Esophagus squamous epithelium (tissue), 5 donors: Measurements from ENCODE around the gene PAAF1. TPM values are rescaled to one million over a fixed set of nuclear protein-coding genes. Genes with fewer than 3 reads are reported as not detected.

Experiments used
- DNase-seq: peaks from one replicate; lab custom pipeline; 2025; lab: John Stamatoyannopoulos, UW
- H3K27ac ChIP-seq, 4 donors: fragments of 200-600 bp; sonication (generic); one replicate each; pipeline ENCODE4 v1.5.1; 2016 to 2019; ENCODE audit warnings: mild to moderate bottlenecking in 1 of 4
- H3K27me3 ChIP-seq, 4 donors: fragments of 200-600 bp; sonication (generic); 1 replicate in 3 of 4; 2 replicates in 1 of 4; pipeline versions ENCODE4 v1.5.1 to v1.6.0; 2017 to 2021; ENCODE audit warnings: antibody characterized with exemption in 1 of 4
- H3K36me3 ChIP-seq, 3 donors: fragments of 200-600 bp; sonication (generic); one replicate each; pipeline ENCODE4 v1.5.1; 2016 to 2019
- H3K4me1 ChIP-seq, 3 donors: fragments of 200-600 bp; sonication (generic); one replicate each; pipeline ENCODE4 v1.5.1; 2017 to 2019
- H3K4me3 ChIP-seq, 4 donors: fragments of 200-600 bp; sonication (generic); 1 replicate in 3 of 4; 2 replicates in 1 of 4; pipeline ENCODE4 v1.5.1; 2016 to 2019; ENCODE audit warnings: mild to moderate bottlenecking in 2 of 4, moderate library complexity in 1 of 4
- H3K9me3 ChIP-seq, 3 donors: fragments of 200-600 bp; sonication (generic); one replicate each; pipeline ENCODE4 v1.5.1; 2016 to 2019
- CTCF ChIP-seq, 6 experiments: fragments of 450-650 bp in 4 of 6; fragments of 200-600 bp in 2 of 6; sonication (generic) in 2 of 6; IDR thresholded peaks; one replicate each; pipeline ENCODE4 v1.5.1; 2016 to 2019; ENCODE audit warnings: antibody characterized with exemption in 6 of 6, mild to moderate bottlenecking in 4 of 6, moderate library complexity in 4 of 6
- POLR2A ChIP-seq, 4 donors: fragments of 450-650 bp; IDR thresholded peaks; one replicate each; pipeline ENCODE4 v1.6.1; 2017; ENCODE audit warnings: antibody characterized with exemption in 4 of 4, mild to moderate bottlenecking in 4 of 4, moderate library complexity in 3 of 4
- WGBS, 2 donors: methylation state at CpG; one replicate each; pipeline ENCODE4 v1.1.5; 2018; 5-methylcytosine and 5-hydroxymethylcytosine counted together
- intact Hi-C: fragments of 100-400 bp; cut with DNase I; formaldehyde crosslinking; loops from one replicate; pipeline ENCODE4 v1.15.0; 2022
- total RNA-seq, 4 donors: library from RNA; depleted of rRNA; stranded (reverse); fragments of >200 nt; gene quantifications; one replicate each; pipeline ENCODE4 v1.1.0, GENCODE V29; 2016
- donor health status: DM: yes; HTN: yes; CAD: no.

PAAF1 gene
- total RNA-seq, 4 donors from 2014 or later, result 4.3 to 10.9 (median 8.3) TPM

- H3K4me3 ChIP-seq, result no peak overlapping the region
- H3K36me3 ChIP-seq, result peaks cover 0 to 81% (median 7%) of the 10 kb centered on the region in 3 donors
- H3K9me3 ChIP-seq, result no peaks in the 10 kb centered on the region
- TF ChIP-seq CTCF (IDR thresholded peaks at IDR 0.05), result no peak
- no peak for TF ChIP-seq POLR2A (IDR thresholded peaks at IDR 0.05)
- H3K27me3 ChIP-seq, result no peaks in the 10 kb centered on the region
- WGBS, 2 donors, result 93 to 100% methylated on average over 1 of the region's 1 CpG
- intact Hi-C loops, result no loop called here
- H3K4me1 ChIP-seq, result peaks cover 0 to 6% (median 0%) of the 10 kb centered on the region in 3 donors
- no peak overlapping the region for H3K27ac ChIP-seq
- no peak for DNase-seq
Measured at GRCh38 chr11:73889536-73889935, 12.7 kb downstream of the PAAF1 start.

GRCh38 chr11:73893041-73893440 is 16.2 kb downstream of the PAAF1 start:
- H3K36me3 ChIP-seq, result peaks cover 0 to 69% (median 7%) of the 10 kb centered on the region in 3 donors
- H3K27ac ChIP-seq, result no peak overlapping the region
- no peak for DNase-seq
- H3K9me3 ChIP-seq, result no peaks in the 10 kb centered on the region
- H3K4me3 ChIP-seq, result no peak overlapping the region
- 94 to 96% methylated on average over 3 of the region's 3 CpGs for WGBS, 2 donors
- intact Hi-C loops, result no loop called here
- H3K27me3 ChIP-seq, result no peaks in the 10 kb centered on the region
- TF ChIP-seq CTCF (IDR thresholded peaks at IDR 0.05) (no peak), POLR2A (IDR thresholded peaks at IDR 0.05) (no peak)
- peaks cover 0 to 6% (median 0%) of the 10 kb centered on the region in 3 donors for H3K4me1 ChIP-seq

GRCh38 chr11:73894725-73895335 is 18.0 kb downstream of the PAAF1 start:
- DNase-seq, result no peak
- intact Hi-C loops, result no loop called here
- Histone ChIP-seq H3K27ac (no peak overlapping the region), H3K4me1 (no peaks in the 10 kb centered on the region), H3K36me3 (peaks cover 0 to 63% (median 13%) of the 10 kb centered on the region in 3 donors), H3K27me3 (no peaks in the 10 kb centered on the region), H3K4me3 (no peak overlapping the region), H3K9me3 (no peaks in the 10 kb centered on the region)
- no peak for TF ChIP-seq POLR2A (IDR thresholded peaks at IDR 0.05)
- TF ChIP-seq CTCF (IDR thresholded peaks at IDR 0.05), result no peak
- 84 to 91% methylated on average over 5 of the region's 5 CpGs for WGBS, 2 donors

- intact Hi-C loops, result no loop called here
- WGBS, 2 donors, result 67 to 86% methylated on average over 1 of the region's 1 CpG
- H3K27me3 ChIP-seq, result no peaks in the 10 kb centered on the region
- H3K4me1 ChIP-seq, result no peaks in the 10 kb centered on the region
- H3K4me3 ChIP-seq, result no peak overlapping the region
- no peaks in the 10 kb centered on the region for H3K9me3 ChIP-seq
- TF ChIP-seq POLR2A (IDR thresholded peaks at IDR 0.05) (no peak), CTCF (IDR thresholded peaks at IDR 0.05) (no peak)
- H3K36me3 ChIP-seq, result peaks cover 5 to 64% (median 13%) of the 10 kb centered on the region in 3 donors
- H3K27ac ChIP-seq, result no peak overlapping the region
- DNase-seq, result no peak
Measured at GRCh38 chr11:73902303-73902702, 25.5 kb downstream of the PAAF1 start.

- WGBS, 2 donors, result 62 to 94% methylated on average over 2 to 4 of the region's 4 CpGs
- Histone ChIP-seq H3K36me3 (peaks cover 0 to 78% (median 9%) of the 10 kb centered on the region in 3 donors), H3K4me1 (no peaks in the 10 kb centered on the region), H3K27me3 (no peaks in the 10 kb centered on the region), H3K9me3 (no peaks in the 10 kb centered on the region), H3K4me3 (no peak overlapping the region), H3K27ac (no peak overlapping the region)
- TF ChIP-seq CTCF (IDR thresholded peaks at IDR 0.05), result peak in 1 of 6 experiments; percentile 33
- TF ChIP-seq POLR2A (IDR thresholded peaks at IDR 0.05), result no peak
- intact Hi-C loops, result no loop called here
- DNase-seq, result no peak
Measured at GRCh38 chr11:73907191-73907590, 30.4 kb downstream of the PAAF1 start.
